HG03280 (cell line): ENCODE data around the gene MIPOL1.

Experiments used
- ATAC-seq: cut with Tn5 transposase; IDR thresholded peaks from one replicate; pipeline ENCODE4 v1.9.1; 2021; ENCODE audit warnings: mild to moderate bottlenecking, moderate library complexity; ENCODE audit not compliant: unreplicated experiment

The MIPOL1 gene

DNA sequence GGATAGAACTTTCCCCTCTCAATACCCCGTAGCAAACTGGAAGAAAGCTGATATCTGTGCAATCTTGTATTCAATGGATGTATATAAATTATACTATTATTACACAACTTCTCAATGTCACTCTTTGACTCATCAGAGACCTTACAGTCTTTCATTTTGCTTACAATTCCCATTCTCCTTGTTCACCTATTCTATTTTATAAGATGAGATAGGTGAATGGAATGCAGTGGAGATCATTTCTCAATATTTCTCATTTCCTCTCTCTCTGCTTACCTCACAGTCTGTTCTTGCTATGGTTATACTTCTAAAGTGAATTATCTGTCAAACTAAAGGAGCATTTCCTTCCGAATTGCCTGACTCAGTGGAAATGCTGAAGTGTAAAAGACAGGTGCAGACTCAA lies 382.4 kb downstream of the MIPOL1 start:
- ATAC-seq: no peak

DNA sequence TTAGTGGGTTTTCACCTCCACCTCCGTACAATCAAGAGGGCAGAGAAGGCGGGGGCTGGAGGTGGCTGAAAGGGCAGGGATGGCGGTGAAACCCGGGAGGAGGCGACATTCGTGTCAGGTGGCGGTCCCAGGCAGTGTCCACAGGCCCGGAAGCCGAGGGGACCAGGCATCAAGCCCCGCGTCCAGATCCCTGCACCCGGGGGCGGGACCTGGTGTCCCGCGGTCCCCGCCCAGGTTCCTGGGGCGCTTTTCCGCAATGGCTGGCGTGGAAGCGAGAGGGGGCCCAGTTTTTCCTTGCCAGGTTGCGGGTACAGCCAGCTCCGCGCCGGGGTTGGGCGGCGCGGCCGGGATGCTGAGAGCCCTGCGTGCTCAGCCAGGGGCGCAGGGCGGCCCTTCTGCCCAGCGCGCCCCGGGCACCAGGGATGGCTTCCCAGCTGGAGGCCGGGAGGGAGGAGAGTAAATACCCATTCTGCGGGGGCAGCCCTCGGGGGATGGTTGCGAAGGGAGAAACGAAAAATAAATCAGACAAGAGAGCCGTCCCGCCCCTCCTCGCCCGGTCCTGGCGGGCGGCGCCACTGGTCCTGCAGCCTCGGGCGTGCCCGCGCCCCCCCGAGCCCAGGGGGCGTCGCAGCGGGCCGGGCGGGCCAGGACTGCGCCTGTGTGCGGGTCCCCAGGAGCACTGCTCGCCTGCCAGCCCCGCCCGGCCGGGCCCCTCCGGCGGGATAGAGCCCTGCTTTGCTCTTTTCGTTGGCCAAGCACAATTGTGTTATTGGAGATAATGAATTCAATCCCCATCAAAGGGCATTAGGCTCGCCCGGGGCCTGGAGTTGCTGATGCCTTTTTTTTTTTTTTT lies 385.8 kb downstream of the MIPOL1 start:
- no peak for ATAC-seq

- ATAC-seq: no peak
Observed at GRCh38 chr14:37584211-37585100, 386.7 kb downstream of the MIPOL1 start.

- ATAC-seq: no peak
Observed at GRCh38 chr14:37585101-37585511, 387.4 kb downstream of the MIPOL1 start.

GRCh38 chr14:37585971-37586796 lies 388.4 kb downstream of the MIPOL1 start:
- no peak for ATAC-seq

GRCh38 chr14:37586797-37587130 lies 389.0 kb downstream of the MIPOL1 start:
- ATAC-seq: no peak

- no peak for ATAC-seq
Observed at GRCh38 chr14:37587131-37587803, 389.5 kb downstream of the MIPOL1 start.

GRCh38 chr14:37587881-37588666 lies 390.3 kb downstream of the MIPOL1 start:
- ATAC-seq: no peak

DNA sequence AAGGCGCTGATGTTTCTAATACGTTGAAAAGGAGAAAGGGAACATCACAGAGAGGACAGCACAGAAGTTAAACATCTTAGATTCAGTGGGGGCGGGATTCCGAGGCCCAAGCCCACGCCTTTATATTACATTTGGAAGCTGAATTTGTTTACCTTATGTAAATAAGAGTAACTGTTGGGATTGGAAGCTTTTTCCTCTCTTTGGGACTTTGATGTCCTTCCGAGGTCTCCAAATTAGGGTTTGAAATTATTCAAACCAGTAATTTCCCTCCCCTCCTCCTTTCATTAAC lies 390.9 kb downstream of the MIPOL1 start:
- no peak for ATAC-seq

GRCh38 chr14:37588956-37589714 lies 391.4 kb downstream of the MIPOL1 start:
- ATAC-seq: no peak

DNA sequence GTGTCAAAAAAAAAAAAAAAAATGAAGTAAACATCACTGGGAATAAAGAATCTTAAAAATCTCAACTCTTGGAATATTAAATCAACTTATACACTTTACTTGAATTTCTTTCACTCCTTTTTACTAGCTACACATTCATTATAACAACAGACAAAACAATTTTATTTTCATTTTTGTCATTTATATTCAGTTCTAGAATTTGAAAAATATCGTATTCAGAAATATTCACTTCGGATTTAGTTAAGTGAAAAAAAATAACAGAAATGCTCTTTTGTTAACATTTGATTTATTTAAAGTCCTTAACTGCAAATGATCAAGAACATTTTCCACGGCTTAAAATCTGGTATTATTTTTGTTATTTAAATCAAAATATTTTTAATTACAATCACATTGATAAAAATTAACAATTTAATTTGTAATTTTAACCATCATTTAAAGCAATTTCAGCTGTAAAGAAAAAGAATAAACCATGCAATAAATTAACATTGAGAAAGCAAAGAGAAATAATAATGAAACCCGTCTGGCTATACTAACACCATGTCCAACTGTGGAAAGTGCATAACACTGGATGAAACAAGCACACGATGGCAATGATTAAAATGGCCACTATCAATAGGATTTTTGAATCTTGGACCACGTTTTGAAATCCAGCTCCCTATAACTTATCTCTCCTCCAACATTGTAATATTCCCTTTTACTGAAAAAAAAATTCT lies 392.1 kb downstream of the MIPOL1 start:
- no peak for ATAC-seq

DNA sequence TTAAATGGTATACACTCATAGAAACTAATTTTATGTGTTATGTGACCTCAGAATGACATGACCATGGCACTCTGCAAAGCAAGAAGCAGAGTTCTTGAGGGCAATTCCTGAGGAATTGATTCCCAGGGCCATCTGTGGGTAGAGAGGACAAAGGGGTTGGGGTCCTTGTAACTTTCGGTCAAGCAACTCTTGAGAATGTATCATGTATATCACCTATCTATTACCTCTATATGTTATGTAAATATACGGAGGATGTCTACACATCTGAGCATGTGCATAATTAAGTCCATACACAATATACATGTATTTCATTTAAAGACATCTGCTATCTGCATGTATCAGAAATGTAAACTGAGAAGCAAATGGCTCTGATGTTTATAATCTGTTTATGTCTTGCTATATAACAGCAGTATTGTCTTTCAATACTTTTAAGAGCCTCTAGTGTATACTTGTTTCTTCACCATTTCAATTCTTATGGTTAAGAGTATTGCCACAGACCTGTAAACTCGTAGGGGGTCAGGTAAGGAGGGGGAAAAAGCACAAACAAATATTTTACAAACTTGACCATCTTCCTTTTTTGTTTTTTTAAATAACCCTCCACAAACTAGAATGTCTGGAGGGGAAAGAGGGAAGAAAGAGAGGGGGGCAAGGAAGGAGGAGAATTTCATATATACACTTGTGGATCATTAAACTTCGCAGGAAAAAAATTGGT lies 392.8 kb downstream of the MIPOL1 start:
- no peak for ATAC-seq

- ATAC-seq: no peak
Observed at GRCh38 chr14:37591311-37591940, 393.7 kb downstream of the MIPOL1 start.

DNA sequence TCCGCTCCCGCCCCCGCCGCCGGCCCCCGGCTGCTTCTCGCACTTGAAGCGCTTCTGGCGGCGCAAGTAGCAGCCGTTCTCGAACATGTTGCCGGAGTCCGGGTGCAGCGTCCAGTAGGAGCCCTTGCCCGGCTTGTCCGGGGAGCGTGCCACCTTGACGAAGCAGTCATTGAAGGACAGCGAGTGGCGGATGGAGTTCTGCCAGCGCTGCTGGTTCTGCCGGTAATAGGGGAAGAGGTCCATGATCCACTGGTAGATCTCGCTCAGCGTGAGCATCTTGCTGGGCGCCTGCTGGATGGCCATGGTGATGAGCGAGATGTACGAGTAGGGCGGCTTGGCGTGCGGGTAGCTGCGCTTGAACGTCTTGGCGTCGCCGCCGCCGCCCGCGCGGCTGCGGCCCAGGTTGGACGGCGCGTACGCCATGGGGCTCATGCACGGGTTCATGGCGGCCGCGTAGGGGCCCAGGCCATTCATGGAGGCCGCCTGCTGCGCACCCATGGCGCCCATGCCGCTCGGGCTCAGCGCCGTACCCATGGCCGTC lies 394.3 kb downstream of the MIPOL1 start:
- no peak for ATAC-seq

DNA sequence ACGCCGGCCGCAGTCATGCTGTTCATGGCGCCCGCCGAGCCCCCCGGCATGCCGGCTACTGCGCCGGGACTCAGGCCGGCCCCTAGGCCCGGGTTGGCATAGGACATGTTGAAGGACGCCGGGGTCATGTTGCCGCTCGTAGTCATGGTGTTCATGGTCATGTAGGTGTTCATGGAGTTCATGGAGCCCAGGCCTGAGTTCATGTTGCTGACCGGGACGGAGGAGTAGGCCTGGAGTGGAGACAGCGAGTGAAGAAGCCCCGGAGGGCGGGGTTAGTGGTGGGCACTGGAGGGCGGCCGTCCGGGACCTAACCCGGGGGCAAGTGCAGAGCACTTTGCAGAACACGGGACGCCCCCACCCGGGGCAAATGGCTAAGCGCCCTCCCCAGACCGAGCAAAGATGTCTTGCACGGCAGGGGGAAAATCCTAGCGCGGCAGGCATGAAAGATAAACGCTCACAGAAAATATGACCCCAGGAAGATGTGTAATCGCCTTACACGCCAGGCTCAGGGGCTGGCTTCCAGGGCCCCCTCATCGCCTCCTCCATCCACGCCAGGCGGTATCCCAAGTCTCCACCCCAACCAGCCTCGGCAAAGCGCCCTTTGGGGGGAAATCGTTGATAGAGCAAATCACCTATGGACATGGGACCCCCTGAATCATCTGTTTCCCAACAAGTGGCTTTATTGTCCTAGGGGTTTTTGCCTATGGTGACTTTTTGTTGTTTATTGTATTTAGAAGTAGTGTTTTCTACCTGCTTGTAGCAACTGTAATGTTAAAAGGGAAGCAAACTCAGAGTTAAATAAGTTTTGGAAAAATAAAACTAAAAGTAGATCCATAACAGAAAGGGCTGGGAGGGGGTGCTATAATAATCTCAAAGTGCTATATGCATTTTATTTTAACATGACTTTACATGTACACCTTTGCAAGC lies 395.0 kb downstream of the MIPOL1 start:
- no peak for ATAC-seq

DNA sequence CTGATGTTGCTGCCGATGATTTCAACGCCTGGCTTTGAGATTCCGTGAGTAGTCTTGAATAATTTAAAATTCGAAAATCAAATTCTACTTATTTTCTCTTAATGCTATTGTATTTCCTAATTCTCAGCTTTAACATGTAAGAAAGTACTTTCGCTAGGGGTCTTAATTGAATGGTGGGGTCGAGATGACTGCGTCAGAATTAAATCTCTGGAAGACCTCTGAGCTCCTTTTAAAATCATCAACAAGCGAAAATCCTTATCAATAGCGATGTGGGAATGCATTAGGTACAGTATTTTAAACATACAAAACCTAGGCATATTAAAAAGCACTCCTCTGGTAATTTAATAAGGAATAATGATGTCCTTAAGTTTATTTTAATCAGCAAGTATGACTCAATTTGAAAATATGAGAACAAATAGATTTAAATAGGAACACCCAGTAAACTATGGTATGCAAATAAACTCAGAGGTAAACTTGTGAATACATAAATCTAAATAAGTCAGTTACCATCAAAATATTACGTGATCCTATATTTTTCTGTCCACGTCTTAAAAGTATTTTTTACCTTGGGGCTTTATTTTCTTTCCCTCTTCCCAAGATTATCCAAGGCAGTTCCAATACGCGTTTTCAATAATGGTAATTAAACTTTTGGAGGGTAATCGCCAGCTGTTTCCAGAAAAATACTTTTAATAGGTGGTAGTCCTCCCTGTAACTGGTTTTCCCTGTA lies 395.9 kb downstream of the MIPOL1 start:
- no peak for ATAC-seq
